Upper lobe of left lung (tissue), 6 donors: Measurements from ENCODE around the gene DDN. TPM values are rescaled to one million over a fixed set of nuclear protein-coding genes. Genes with fewer than 3 reads are reported as not detected.
A peak's percentile ranks its signal among the peaks of the same experiment; 100 is the strongest.

ENCODE experiments used
- ATAC-seq, 2 donors: fragments of 200-7000 bp; cut with Tn5 transposase; one replicate each; pipeline ENCODE4 v1.9.1; 2022; ENCODE audit warnings: mild to moderate bottlenecking in 2 of 2, moderate library complexity in 2 of 2; ENCODE audit not compliant: low FRiP score in 2 of 2
- DNase-seq, 2 donors: peaks; one replicate each; pipeline ENCODE4 v3.0.0-alpha.2; 2019 to 2020
- H3K27ac ChIP-seq, 4 donors: fragments of 200-600 bp; sonication (generic); one replicate each; pipeline ENCODE4 v1.5.1; 2016 to 2019
- H3K27me3 ChIP-seq, 4 donors: fragments of 200-600 bp; sonication (generic); one replicate each; pipeline ENCODE4 v1.5.1; 2017 to 2019
- H3K36me3 ChIP-seq, 4 donors: fragments of 200-600 bp; sonication (generic); one replicate each; pipeline ENCODE4 v1.5.1; 2016 to 2019
- H3K4me1 ChIP-seq, 4 donors: fragments of 200-600 bp; sonication (generic); one replicate each; pipeline ENCODE4 v1.5.1; 2018 to 2019
- H3K4me3 ChIP-seq, 4 donors: fragments of 200-600 bp; sonication (generic); one replicate each; pipeline ENCODE4 v1.5.1; 2017 to 2019; ENCODE audit warnings: mild to moderate bottlenecking in 2 of 4, moderate library complexity in 1 of 4
- H3K9me3 ChIP-seq, 4 donors: fragments of 200-600 bp; sonication (generic); one replicate each; pipeline ENCODE4 v1.5.1; 2018 to 2019
- CTCF ChIP-seq, 6 experiments: fragments of 450-650 bp in 4 of 6; fragments of 200-600 bp in 2 of 6; sonication (generic) in 2 of 6; IDR thresholded peaks; one replicate each; pipeline ENCODE4 v1.5.1; 2016 to 2019; ENCODE audit warnings: antibody characterized with exemption in 6 of 6
- EP300 ChIP-seq, 4 donors: sonication (generic); formaldehyde crosslinking; IDR thresholded peaks; one replicate each; pipeline ENCODE4 v1.5.1; 2017; ENCODE audit warnings: antibody characterized with exemption in 4 of 4, control low read depth in 2 of 4
- POLR2A ChIP-seq, 4 donors: fragments of 450-650 bp; IDR thresholded peaks; one replicate each; pipeline ENCODE4 v1.5.1; 2016 to 2017; ENCODE audit warnings: antibody characterized with exemption in 4 of 4, mild to moderate bottlenecking in 2 of 4
- POLR2AphosphoS5 ChIP-seq, 2 donors: sonication (generic); formaldehyde crosslinking; IDR thresholded peaks; one replicate each; pipeline ENCODE4 v1.5.1; 2017; ENCODE audit warnings: antibody characterized with exemption in 2 of 2
- WGBS, 2 donors: methylation state at CpG; one replicate each; pipeline ENCODE4 v1.1.5; 2017 to 2018; 5-methylcytosine and 5-hydroxymethylcytosine counted together
- total RNA-seq, 6 donors: library from RNA; depleted of rRNA in 4 of 6; stranded (reverse); fragments of >200 nt in 4 of 6; gene quantifications; one replicate each; pipeline versions ENCODE4 v1.1.0 to v1.2.1, GENCODE V29; 2016 to 2021
- donor health status: DM: no; HTN: no; CAD: no; lungs with moderate emphysema.
- donor health status: DM: no; HTN: yes; CAD: no; lungs with severe emphysema.

The DDN gene
- under 1 TPM in 4 of 6 donors, not detected in 2; 0.13 to 0.30 (median 0.18) TPM for total RNA-seq

DNA sequence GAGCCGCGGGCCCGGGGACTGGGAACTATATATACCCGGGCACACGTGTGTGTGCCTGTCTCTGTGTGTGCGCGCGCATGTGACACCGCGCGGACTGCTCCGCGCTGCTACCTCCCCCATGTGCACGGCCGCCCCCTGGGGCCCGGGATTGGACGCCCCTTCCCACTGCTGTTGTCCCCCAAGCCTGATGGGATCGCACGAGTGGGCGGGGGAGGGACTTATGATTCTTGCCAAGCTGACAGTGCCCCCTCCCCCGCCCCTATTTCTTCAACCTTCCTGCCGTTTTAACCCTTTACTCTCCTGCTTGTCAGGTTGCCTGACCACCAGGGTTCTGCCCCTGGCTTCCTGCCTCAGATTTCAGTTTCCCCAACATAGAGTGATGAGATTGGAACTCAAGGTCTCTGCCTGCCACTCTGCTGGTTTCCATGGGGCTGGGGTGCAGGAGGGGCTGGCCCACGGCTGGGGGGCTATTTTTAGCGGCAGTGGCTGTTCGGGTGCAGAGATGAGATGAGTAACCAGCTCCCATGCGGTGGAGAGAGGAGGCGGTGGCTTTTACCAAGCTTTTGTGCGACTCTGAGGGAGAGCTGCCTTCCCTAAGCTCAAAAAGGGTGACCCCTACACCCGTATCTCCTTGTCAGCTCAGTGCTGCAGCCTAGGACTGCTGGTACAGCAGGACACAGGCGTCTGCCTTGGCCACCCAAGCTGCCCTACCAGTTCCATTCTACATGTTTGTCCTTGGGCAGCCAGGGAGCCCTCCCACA is at the start of gene DDN:
TSS of gene DDN (minus strand) at position 5 of the 761 bp plus-strand sequence. CDS start 88 bp downstream, outside the sequence.
- 5 to 7% methylated on average over 18 to 20 of the region's 30 CpGs for WGBS, 2 donors
- Histone ChIP-seq H3K27me3 (peaks cover 0 to 38% (median 25%) of the 10 kb centered on the region in 4 donors), H3K9me3 (no peaks in the 10 kb centered on the region), H3K36me3 (peaks cover 0 to 44% (median 35%) of the 10 kb centered on the region in 4 donors), H3K4me3 (peak within 1 kb of the TSS; percentile 30 to 61 (median 49)), H3K27ac (no peak within 1 kb of the TSS), H3K4me1 (peaks cover 36 to 50% (median 47%) of the 10 kb centered on the region in 4 donors)
- ATAC-seq (no peak), DNase-seq (peak in 1 of 2 donors; percentile 89)
- no peak for TF ChIP-seq EP300 (IDR thresholded peaks at IDR 0.05)
- no peak for TF ChIP-seq CTCF (IDR thresholded peaks at IDR 0.05)
- no peak for TF ChIP-seq POLR2A (IDR thresholded peaks at IDR 0.05)
- TF ChIP-seq POLR2AphosphoS5 (IDR thresholded peaks at IDR 0.05), result no peak

- H3K27me3 ChIP-seq, result no peaks in the 10 kb centered on the region
- TF ChIP-seq CTCF (IDR thresholded peaks at IDR 0.05) (no peak), POLR2AphosphoS5 (IDR thresholded peaks at IDR 0.05) (no peak), POLR2A (IDR thresholded peaks at IDR 0.05) (no peak), EP300 (IDR thresholded peaks at IDR 0.05) (no peak)
- no peak overlapping the region for H3K27ac ChIP-seq
- no peak overlapping the region for H3K4me3 ChIP-seq
- ATAC-seq (no peak), DNase-seq (peak in 1 of 2 donors; percentile 17)
- 92 to 95% methylated on average over 10 of the region's 10 CpGs for WGBS, 2 donors
- peaks cover 81 to 100% (median 98%) of the 10 kb centered on the region in 4 donors for H3K36me3 ChIP-seq
- H3K9me3 ChIP-seq, result no peaks in the 10 kb centered on the region
- no peaks in the 10 kb centered on the region for H3K4me1 ChIP-seq
These were observed 49.8 kb upstream of the DDN start for GRCh38 chr12:49048953-49049352.

DNA sequence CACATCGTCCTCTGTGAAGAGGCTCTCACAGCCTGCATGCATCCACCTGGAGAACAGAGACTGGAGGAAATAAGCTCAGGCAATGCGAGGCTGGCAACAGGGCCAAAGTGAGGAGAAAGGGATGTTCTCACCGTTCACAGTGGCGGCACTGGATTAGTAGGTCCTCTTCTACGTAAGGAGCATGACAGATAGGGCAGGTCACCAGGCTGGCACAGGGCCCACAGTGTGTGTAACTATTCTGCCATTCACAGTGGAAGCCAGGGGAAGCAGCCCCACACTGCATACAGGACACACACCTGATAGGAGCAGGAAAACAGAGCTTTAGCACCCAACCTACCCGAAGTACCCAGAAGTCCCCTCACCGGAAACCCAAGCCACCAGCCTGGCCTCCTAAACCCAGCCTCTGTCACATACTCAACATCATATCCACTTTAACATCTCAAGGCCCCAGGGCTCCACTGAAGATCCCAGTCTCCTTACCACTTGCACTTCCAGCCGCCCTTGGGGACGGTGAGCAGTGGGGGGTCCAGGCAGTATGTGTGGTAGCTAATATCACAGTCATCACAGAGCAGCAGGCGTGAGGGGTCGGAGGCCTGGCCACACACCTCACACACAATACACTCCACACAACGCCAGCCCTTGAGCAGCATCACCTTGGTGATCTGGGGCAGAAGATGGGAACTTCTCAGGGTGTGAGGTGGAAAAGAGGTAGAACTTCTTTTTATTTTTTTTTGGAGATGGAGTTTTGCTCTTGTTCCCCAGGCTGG is 47.1 kb upstream of the DDN start:
- DNase-seq (peak in 1 of 2 donors; percentile 10), ATAC-seq (no peak)
- Histone ChIP-seq H3K27me3 (no peaks in the 10 kb centered on the region), H3K4me1 (no peaks in the 10 kb centered on the region), H3K4me3 (no peak overlapping the region), H3K9me3 (no peaks in the 10 kb centered on the region), H3K27ac (no peak overlapping the region), H3K36me3 (peaks cover 86 to 100% (median 98%) of the 10 kb centered on the region in 4 donors)
- TF ChIP-seq POLR2AphosphoS5 (IDR thresholded peaks at IDR 0.05) (no peak), EP300 (IDR thresholded peaks at IDR 0.05) (no peak), POLR2A (IDR thresholded peaks at IDR 0.05) (no peak), CTCF (IDR thresholded peaks at IDR 0.05) (no peak)
- 89 to 98% methylated on average over 8 to 12 of the region's 12 CpGs for WGBS, 2 donors

- DNase-seq, result peak in 1 of 2 donors; percentile 33
These were observed 45.5 kb upstream of the DDN start for GRCh38 chr12:49044660-49045059.

More at GRCh38 chr12:49044660-49045059, 45.5 kb upstream of the DDN start:
- H3K9me3 ChIP-seq, result no peaks in the 10 kb centered on the region
- H3K4me3 ChIP-seq, result no peak overlapping the region
- H3K27ac ChIP-seq, result no peak overlapping the region
- H3K27me3 ChIP-seq, result no peaks in the 10 kb centered on the region
- TF ChIP-seq POLR2AphosphoS5 (IDR thresholded peaks at IDR 0.05) (no peak), EP300 (IDR thresholded peaks at IDR 0.05) (no peak), POLR2A (IDR thresholded peaks at IDR 0.05) (no peak), CTCF (IDR thresholded peaks at IDR 0.05) (no peak)
- 96 to 99% methylated on average over 12 of the region's 12 CpGs for WGBS, 2 donors
- no peaks in the 10 kb centered on the region for H3K4me1 ChIP-seq
- ATAC-seq, result no peak
- peaks cover 76 to 100% (median 98%) of the 10 kb centered on the region in 4 donors for H3K36me3 ChIP-seq
